NOMO-1 treated with DMSO at 0.1 percent for 48 hours (cell line): ENCODE measurements around the gene ANKRD40.
A peak's percentile ranks its signal among the peaks of the same experiment; 100 is the strongest.

Experiments used
- DNase-seq: peaks from one replicate; lab custom pipeline; 2025; ENCODE audit not compliant: unreplicated experiment; lab: John Stamatoyannopoulos, UW

Gene ANKRD40

GRCh38 chr17:50672071-50672470 lies 35.6 kb downstream of the ANKRD40 start:
- DNase-seq: no peak

GRCh38 chr17:50668838-50669581 lies 38.7 kb downstream of the ANKRD40 start:
- no peak for DNase-seq

- no peak for DNase-seq
Observed at GRCh38 chr17:50668025-50668837, 39.5 kb downstream of the ANKRD40 start.

GRCh38 chr17:50667259-50668024 lies 40.3 kb downstream of the ANKRD40 start:
- DNase-seq: no peak

- no peak for DNase-seq
Observed at GRCh38 chr17:50666316-50666715, 41.4 kb downstream of the ANKRD40 start.

- no peak for DNase-seq
Observed at GRCh38 chr17:50665838-50666237, 41.9 kb downstream of the ANKRD40 start.

- DNase-seq: no peak
Observed at GRCh38 chr17:50664788-50665458, 42.8 kb downstream of the ANKRD40 start.

- no peak for DNase-seq
Observed at GRCh38 chr17:50663812-50664374, 43.8 kb downstream of the ANKRD40 start.

GRCh38 chr17:50662632-50663225 lies 45.0 kb downstream of the ANKRD40 start:
- DNase-seq: no peak

GRCh38 chr17:50661795-50662391 lies 45.8 kb downstream of the ANKRD40 start:
- DNase-seq: peak; percentile 80

GRCh38 chr17:50661348-50661747 lies 46.4 kb downstream of the ANKRD40 start:
- DNase-seq: no peak

GRCh38 chr17:50660887-50661345 lies 46.8 kb downstream of the ANKRD40 start:
- DNase-seq: no peak

GRCh38 chr17:50660042-50660886 lies 47.5 kb downstream of the ANKRD40 start:
- DNase-seq: peak; percentile 7

- no peak for DNase-seq
Observed at GRCh38 chr17:50659179-50659578, 48.5 kb downstream of the ANKRD40 start.

- DNase-seq: no peak
Observed at GRCh38 chr17:50658616-50659015, 49.1 kb downstream of the ANKRD40 start.

- no peak for DNase-seq
Observed at GRCh38 chr17:50657627-50658026, 50.1 kb downstream of the ANKRD40 start.

GRCh38 chr17:50657054-50657453 lies 50.7 kb downstream of the ANKRD40 start:
- DNase-seq: no peak

GRCh38 chr17:50656509-50656908 lies 51.2 kb downstream of the ANKRD40 start:
- DNase-seq: no peak

- DNase-seq: no peak
Observed at GRCh38 chr17:50653738-50654137, 54.0 kb downstream of the ANKRD40 start.
